Colon (tissue), 2 donors: ENCODE measurements around the gene PHLDA2.
"Not testable (repeated sequence)": the region's sequence is repeated elsewhere in the genome, so short reads cannot be mapped to it uniquely, and the experiment has no call there.

Experiments
- FAIRE-seq: peaks from 2 replicates; lab custom pipeline; 2012; peaks lifted over from hg19 to GRCh38; lab: Jason Lieb, UNC
- donor health status: control.
- donor health status: control.

PHLDA2 gene

DNA sequence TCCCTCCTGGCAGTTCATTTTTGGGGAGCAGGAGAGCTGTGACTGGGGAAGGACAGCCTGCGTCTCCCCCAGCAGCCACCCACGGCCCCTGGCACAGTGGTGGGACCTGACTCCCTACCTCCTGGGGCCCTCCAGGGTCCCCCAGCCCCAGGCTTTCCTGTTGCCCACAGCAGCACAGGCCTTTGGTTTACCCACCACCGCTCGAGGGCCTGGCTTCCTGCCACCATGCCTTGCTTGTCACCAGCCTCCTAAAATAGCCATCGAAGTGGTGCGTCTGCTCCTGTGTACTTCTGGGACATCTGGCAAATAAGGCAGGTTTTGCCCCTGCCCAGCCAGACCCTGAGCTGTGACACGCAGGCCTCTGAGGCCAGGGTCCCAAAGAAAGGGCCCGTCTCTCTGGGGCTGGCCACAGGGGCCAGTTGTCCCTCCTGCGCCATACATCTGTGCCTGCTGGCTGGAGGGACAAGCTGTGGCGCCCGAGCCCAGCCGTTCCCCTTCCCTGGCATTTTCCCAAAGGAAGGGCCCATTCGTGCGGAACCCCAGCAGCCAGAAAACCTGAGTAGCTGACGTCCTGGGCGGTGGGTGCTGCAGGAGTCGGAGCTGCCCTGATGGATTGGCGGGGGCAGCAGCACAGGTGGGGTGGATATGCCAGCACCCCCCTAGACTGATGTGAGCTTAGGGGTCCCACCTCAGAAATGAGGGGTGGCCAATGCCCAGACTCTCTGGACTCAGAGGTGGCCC lies 14.6 kb downstream of the PHLDA2 start:
- FAIRE-seq, result no peak

DNA sequence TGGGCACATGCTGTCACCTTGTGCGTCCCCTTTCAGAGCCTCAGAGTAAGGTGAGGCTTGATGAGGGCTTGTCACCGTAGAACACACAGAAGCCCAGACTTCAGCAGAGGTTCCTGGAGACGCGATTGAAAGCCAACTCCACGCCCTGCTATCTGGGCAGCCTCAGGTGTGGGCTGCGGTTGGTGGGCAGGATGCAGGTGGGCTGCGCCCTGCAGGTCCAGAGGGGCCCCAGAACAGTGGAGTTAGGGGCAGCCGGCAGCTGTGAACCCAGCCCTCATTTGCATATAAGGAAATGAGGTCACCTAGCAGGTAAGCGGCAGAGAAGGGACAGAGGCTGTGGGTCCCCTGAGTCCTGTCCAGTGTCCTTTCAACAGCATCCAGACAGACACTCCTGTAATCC lies 15.4 kb downstream of the PHLDA2 start:
- no peak for FAIRE-seq

DNA sequence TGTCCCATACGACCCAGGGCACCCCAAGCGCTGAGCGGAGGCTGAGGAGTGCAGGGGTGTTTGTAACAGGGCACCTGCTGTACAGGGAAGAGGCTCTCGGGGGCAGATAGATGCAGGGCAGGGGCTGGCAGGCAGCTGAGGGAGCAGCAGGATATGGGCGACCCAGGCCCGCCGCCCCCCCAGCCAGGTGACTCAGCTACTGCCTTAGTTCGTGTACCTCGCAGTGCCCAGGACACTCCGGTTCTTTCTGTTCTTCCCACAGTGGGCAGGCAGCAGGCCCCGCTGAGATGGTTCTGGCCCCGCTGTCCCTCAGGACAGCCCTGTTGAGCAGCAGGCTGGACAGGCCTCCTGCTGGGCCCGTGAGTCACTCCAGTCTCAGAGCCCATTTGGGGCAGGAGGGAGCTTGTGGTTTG lies 16.2 kb downstream of the PHLDA2 start:
- no peak for FAIRE-seq

DNA sequence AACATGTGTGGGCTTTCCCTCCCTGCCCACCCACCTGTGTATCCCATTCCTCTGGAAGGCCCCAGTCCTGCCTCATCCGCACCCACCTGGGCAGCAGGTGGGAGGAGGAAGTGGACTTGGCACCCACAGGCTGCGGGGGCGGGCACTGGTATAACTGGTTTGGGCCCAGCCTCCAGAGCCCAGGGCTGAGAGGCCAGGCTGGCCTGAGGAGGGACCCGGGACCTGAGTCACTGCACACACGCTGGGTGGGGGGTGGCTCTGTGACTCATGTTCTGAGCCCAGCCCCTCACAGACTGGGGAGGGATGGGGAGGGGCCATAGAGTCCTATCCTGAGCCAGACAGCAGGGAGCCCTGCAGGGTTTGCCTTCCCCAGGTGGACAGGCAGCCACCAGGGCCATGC lies 16.7 kb downstream of the PHLDA2 start:
- FAIRE-seq, result no peak

DNA sequence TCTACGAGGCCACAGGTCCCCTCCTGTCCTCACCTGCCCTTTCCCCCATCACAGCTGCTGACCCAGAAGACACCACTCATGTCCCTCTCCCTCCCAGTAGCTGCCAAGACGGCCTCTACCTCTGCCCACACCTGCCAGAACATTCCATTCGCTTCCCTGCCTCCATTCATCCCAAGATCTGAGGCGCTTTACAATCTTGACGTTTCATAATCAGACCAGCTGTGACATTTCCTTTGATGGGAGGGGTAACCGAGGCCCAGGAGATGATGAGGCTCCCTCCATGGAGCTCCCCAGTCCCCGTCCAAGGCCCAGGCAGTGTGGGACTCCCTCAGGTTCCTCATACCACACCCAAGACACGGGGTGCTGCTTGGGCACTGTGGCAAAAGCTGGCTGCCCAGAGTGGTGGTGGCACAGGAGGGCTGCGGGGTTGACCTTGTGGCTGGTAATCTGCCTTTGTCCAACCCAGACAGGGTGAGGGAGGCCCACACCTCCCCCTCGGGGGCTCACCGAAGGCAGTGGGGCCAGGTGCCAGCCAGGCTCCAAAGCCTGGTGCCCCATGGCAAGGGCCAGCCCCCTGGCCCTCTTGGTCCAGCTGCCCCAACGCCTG lies 17.3 kb downstream of the PHLDA2 start:
- no peak for FAIRE-seq

DNA sequence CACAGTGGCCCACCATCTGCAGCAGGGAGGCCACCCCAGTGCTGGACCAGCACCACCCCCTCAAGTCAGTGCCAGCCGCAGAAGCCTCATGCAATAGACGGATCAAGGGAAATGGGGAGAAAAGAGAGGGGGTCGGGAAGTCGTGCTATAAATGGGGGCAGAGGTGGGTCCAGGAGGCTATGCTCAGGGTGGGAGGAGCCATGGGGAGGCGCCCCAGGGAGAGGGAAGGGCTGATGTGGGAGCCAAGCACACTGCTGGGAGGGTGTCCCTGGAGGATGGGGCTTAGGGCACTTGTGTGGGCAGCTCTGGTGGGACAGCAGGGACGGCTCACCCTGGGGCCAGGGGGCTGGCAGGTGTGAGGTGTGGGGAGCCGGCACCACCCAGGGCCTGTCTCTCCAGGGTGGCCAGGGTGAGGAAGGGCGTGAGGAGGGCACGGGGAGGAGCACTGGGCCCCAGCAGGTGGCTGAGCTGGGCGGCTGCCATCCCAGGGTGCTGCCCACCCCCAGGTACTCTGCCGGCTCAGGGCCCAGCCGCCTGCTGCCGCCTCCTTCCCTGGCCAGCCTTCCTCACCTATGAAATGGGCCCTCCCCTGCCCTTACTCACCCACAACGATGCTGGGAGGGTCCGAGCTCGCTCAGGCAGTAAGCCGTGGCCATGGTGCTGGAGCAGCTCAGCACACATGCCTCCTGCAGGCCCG lies 18.0 kb downstream of the PHLDA2 start:
- FAIRE-seq, result no peak

DNA sequence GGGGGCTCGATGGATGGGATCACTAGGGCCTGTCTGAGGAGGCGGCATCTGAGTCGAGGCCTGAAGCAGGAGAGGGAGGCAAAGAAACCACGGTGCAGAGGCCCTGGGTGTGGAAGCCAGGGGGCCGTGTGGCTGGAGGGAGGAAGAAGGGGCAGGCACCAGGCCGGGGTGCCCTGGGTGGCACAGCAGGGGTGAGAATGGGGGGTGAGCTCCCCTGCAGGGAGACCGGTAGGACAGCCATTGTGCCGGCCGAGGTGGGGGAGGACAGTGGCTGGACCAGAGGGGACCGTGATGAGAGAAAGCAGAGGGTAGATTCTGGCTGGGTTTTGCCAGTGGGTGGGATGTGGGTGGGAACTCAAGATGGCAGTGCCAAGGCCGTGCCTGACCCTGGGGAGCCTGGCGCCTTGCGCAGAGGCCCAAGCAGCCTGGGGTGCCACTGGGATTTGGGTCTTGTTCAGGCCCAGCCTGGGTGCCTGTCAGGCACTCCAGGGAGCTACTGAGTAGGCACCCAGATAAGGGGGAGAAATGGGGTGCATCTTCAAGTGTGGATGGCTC lies 18.7 kb downstream of the PHLDA2 start:
- no peak for FAIRE-seq

DNA sequence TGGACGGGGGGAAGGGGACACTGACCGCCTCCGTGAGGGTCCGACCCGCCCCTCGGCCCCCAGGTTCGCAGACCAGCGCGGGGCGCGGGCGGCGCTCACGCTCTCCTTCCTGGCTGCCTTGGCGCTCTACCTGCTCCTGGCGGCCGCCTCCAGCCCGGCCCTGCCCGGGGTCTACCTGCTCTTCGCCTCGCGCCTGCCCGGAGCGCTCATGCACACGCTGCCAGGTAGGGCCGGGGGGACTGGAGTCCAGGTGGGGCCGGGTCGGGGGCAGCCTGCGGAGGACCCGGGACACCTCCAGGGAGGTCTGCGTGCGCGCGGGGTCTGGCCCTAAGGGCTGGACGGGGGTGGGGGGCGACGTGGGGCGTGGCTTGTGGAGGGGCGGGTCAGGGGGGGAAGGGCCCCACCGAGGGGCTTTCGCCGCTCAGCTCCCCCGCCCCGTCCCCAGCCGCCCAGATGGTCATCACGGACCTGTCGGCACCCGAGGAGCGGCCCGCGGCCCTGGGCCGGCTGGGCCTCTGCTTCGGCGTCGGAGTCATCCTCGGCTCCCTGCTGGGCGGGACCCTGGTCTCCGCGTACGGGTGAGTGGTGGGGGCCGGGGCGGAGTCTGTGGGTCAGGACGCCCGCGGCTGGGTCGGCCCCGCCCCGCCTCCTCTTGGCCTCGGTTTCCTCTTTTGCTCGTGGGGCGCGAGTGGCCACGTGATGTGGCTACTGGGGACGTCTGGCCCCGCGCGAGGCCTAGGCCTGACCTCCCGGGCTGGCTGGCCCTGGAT lies 19.9 kb downstream of the PHLDA2 start:
- no peak for FAIRE-seq

DNA sequence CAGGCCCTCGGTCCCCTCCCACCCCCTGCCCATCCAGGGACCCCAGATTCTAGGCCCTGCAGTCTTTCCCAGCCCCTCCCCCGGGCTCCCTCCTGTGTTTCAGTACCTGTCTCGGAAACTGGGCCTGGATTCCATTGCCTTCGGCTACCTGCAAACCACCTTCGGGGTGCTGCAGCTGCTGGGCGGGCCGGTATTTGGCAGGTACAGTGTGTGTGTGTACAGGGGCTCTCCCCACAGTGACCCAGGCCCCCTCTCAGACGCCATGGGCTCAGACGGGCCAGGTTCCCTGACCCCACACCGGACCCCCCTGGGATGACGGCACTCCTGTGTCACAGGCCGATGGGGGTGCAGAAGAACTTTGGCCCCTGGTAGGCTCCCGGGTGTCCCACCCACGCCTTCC lies 21.1 kb downstream of the PHLDA2 start:
- no peak for FAIRE-seq

DNA sequence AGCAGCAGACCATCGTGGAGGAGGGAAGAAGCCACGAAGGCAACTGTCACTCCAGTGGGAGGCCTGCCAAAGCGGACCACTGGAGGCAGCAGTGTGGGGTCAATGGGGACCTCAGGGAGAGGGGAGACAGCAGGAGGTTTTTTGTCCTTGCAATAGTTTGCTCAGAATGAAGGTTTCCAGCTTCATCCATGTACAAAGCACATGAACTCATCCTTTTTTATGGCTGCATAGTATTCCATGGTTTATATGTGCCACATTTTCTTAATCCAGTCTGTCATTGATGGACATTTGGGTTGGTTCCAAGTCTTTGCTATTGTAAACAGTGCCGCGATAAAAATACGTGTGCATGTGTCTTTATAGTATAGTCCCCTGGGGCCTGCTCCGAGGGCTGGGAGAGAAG lies 23.9 kb downstream of the PHLDA2 start:
- FAIRE-seq, result not testable (repeated sequence)

DNA sequence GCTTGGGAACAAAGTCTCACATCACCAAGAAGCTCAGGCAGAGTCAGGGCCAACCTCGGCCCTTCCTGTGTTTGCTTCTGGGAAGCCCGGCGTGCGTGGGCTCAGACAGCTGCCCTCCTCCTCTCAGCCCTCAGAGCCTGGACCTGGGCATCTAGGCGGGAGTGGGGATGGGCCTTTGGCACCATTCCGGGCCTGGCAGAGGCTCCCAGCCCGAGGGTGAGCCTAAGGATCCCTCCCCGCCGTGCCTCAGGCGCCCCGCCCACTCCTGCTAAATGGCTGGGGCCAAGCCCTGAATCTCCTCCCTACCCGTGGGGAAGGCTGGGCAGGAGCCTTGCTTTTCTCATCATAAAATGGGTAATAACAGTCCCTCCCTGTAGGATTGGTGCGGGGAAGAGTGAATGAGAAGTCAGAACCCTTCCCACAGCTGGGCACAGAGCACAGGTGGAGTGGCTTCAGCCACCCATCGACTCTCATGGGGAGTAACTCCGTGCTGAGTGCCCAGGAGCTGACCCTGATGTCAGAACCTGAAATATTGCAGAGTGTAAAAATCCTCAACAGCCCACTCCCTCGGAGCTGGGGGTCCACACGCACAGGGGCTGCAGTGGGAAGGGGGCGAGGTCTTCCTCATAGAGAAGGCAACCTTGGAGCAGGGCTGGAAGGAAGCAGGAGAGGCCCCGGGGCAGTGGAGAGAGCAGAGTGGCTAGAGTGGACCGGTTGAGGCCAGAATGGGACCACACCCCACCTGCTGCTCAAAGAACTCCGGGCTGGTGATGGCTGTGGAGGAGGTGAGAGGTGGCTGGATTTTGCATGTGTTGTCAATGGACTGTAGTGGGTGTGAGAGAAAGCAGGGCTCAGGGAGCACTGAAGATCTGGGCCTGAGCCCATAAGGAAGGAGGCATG lies 24.8 kb downstream of the PHLDA2 start:
- no peak for FAIRE-seq

DNA sequence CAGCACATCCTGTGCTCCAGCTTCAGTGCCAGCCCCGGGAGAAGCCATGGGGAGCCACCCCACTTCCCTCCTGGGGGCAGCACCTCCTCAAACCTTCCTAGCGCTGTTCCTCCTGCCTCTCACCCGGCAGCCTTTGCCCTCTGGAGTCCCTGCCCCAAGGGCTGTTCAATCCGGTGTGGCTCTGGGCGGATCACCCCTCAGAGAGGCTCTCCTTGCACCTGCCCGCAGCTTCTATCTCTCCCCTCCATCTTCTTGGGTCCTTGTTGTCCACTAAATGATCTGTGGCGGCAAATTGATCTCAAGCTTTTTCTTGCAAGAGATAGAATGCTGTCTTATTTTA lies 25.6 kb downstream of the PHLDA2 start:
- FAIRE-seq, result no peak

DNA sequence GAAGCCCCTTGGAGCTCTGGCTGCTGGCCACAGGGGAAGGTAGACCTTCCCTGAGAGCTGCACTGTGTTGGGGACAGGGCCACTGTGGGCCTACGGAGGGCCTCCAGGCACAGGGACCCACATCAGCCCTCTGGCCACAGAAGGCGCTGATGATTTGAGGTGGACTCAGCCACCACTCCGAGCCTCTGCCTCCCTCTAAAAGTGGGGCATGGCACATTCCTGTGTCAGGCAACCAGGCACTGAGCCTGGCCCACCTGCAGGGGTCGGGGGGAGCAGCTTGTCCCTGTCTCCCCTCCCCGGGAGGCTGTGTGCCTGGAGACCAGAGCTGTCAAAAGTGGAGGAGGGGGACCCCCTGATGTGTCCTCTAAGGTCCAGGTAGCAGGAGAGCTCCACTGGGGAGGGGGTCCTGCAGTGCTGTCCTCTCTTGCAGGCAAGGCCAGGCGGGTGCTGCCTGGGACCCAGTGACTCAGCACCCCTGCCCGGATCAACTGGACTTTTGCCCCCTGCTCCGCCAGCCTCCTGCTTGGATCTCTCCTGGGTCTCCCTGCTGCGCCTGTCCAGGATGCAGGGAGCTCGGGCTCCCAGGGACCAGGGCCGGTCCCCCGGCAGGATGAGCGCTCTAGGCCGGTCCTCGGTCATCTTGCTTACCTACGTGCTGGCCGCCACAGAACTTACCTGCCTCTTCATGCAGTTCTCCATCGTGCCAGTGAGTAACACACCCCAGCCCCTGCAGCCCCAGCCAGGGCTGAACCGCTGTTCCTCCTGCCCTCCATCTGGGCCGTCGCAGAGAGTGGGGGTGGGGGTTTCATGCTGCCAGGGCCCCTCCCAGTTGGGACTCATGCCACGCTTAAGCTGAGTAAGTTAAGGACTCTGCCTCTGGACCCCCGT lies 26.2 kb downstream of the PHLDA2 start:
- no peak for FAIRE-seq

DNA sequence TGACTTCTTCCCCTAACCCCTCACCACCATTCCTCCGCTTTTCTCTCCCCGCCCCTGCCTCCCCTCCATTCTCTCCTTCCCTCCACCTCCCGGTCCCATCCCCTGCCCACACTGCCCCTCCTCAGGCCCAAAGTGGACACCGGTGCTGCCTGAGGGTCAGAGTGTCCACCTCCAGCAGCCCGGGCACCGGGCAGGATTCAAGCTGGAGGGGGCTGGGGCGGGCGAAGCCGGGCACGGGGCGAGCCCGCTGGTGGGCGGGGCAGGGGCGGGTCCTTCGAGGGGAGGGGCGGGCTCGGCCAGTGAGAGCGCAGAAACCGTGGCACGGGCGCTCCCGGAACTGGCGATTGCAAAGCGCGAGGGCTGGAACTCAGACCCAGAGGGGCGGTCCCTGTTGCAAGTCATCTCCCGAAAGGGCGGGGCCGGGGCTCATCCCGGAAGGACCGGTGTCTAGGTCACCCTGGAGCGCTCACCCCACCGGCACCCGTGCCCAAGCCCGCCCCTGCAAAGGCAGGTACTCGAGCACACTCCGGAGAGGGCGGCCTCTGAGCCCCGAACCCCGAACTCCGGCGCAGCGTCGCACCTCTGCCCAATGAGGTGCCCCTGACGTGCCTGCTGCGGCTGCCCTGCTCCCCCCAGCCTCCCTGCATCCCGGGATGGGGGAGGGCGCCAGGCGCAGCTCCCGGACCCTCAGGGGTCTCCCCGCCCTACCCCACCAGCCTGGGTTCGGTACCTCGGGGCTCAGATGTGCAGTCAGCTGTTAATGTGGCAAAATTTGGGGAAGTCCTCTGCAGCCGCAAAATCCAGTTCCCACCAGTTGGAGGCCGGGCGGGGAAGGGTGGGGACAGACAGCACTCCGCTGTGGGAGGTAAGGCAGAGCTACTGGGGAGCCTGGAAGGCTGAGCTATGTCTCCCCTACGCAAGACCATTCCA lies 27.1 kb downstream of the PHLDA2 start:
- FAIRE-seq, result no peak

DNA sequence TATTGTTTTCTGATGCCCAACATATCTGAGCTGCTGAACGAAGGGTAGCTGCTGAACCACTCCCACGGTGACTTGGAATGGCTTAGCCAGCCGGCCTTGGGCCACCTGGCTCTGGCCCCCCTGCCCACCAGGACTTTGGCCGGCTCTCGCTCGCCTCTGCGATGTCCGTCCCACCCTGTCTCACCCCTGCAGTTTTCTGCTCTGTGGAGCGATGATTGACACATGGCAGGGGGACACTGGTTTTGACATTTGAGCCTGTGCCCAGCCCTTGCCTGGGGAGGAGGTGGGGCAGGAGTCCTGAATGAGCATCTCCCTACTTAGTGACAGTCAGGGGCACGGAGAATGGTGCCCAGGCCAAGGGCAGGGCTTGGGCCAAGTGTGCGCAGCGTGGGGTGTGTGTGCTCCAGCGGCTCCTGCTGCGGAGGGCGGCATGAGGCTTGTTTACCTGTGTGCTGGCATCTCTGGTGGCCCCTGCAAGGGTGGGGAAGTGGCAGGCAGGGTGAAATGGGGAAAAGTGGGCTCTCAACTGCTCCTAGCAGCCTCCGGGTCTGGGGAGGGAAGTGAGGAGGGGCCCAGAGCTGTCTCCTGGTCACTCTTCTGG lies 27.9 kb downstream of the PHLDA2 start:
- no peak for FAIRE-seq

DNA sequence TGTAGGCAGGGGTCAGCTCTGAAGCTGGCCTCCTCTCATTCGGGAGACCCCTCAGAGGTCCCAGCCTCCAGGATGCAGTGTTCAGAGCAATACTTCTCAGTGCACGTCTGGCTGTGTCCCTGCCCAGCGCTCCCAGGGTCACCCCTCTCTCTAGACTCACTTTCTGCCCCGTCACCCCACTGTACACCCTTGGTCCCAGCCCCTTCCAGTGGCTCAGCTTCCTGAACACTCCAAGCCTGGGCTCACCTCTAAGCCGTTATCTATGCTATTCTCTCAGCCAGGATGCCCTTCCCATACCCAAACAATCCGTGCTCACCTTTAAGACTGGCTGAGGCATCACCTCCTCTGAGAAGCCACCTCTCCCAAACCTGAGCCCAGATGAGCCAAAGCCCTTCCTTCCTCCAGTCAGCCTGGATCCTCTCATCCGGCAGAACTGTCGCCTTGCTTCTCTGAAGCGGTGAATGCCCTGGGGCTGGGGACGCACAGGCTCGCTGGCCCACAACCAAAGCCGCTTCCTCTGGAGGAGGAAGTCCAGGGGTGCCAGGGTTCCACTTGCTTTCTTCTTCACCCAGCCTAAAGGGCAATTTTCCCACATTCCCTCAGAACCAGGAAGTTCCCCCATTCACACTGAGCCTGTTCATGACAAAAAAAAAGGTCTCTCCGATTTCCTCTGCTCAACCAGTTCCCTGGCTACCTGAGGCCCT lies 30.0 kb downstream of the PHLDA2 start:
- FAIRE-seq, result no peak

DNA sequence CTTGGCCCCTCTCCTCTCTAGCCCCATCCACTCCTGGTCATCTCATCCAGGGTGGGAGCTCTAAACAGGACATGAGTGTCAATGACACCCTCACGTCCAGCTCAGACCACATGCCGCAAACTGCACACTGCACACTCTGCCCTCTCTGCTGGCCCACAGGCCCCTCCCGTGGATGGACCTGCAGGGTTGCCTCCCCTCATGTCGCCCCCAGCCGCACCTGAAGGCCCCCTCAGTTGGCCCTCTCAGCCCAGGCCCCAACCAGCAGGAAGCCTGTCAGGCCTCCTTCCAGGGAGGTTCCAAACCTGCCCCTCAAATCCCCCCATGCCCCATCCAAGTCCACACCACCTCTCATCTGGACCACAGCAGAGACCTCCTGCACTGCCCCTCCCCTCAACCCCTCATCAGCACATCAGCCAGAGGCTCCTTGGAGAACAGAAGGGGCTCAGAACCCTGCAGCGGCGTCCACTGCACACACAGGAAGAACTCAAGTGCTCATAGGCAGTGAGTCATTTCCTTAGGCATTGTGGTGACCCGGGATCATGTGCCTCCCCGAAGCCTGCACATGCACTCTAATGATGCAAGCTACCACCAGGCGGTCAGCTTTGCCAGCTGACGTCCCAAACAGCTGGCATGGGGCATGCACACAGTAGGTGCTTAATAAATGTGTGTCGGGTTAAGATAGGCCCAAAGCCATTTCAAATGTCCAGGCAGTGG lies 30.7 kb downstream of the PHLDA2 start:
- no peak for FAIRE-seq

DNA sequence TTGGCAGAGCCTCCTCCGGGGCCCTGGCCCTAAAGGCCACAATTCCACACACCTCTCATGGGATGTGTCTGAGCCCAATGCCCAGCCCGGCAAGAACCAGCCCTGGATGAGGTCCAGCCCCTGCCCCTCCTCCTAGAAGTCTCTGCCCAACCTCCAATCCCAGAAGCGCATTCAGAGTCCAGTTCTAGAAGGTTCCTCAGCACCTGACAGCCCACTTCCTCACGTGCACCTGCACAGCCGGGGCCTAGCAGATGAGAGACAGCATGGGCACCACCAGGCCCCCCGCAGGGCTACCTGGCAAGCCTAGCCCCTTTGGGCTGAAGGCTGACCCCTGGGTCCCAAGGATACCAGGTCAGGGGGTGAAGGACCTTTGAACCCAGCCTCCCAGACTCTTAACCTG lies 32.2 kb downstream of the PHLDA2 start:
- no peak for FAIRE-seq
